NK-92 (cell line): ENCODE data around the gene XPO6.

Experiments
- DNase-seq: peaks from one replicate; lab custom pipeline; 2025; ENCODE audit not compliant: unreplicated experiment; lab: John Stamatoyannopoulos, UW

XPO6 gene

GRCh38 chr16:28184625-28185024, 27.1 kb downstream of the XPO6 start:
- DNase-seq = no peak

GRCh38 chr16:28183930-28184329, 27.8 kb downstream of the XPO6 start:
- no peak for DNase-seq

GRCh38 chr16:28183484-28183883, 28.3 kb downstream of the XPO6 start:
- DNase-seq = no peak

GRCh38 chr16:28182801-28183200, 29.0 kb downstream of the XPO6 start:
- DNase-seq = no peak

- no peak for DNase-seq
Observed at GRCh38 chr16:28182183-28182582, 29.6 kb downstream of the XPO6 start.

- no peak for DNase-seq
Observed at GRCh38 chr16:28181515-28181914, 30.2 kb downstream of the XPO6 start.

GRCh38 chr16:28180655-28181460, 30.9 kb downstream of the XPO6 start:
- no peak for DNase-seq

GRCh38 chr16:28179354-28179753, 32.4 kb downstream of the XPO6 start:
- DNase-seq = no peak

GRCh38 chr16:28175715-28176114, 36.0 kb downstream of the XPO6 start:
- DNase-seq = no peak

- DNase-seq = no peak
Observed at GRCh38 chr16:28172336-28172735, 39.4 kb downstream of the XPO6 start.

GRCh38 chr16:28171816-28172215, 39.9 kb downstream of the XPO6 start:
- no peak for DNase-seq

- DNase-seq = no peak
Observed at GRCh38 chr16:28168991-28169554, 42.7 kb downstream of the XPO6 start.

- DNase-seq = no peak
Observed at GRCh38 chr16:28167730-28168129, 44.0 kb downstream of the XPO6 start.

GRCh38 chr16:28167221-28167620, 44.5 kb downstream of the XPO6 start:
- DNase-seq = no peak

GRCh38 chr16:28166394-28167208, 45.2 kb downstream of the XPO6 start:
- DNase-seq = no peak

GRCh38 chr16:28165598-28165997, 46.2 kb downstream of the XPO6 start:
- DNase-seq = no peak

- DNase-seq = no peak
Observed at GRCh38 chr16:28164140-28164539, 47.6 kb downstream of the XPO6 start.

GRCh38 chr16:28163699-28164098, 48.1 kb downstream of the XPO6 start:
- DNase-seq = no peak

GRCh38 chr16:28162326-28162877, 49.4 kb downstream of the XPO6 start:
- no peak for DNase-seq

- DNase-seq = no peak
Observed at GRCh38 chr16:28161626-28162025, 50.1 kb downstream of the XPO6 start.

- DNase-seq = no peak
Observed at GRCh38 chr16:28158136-28158535, 53.6 kb downstream of the XPO6 start.
